OCI-M1 (cell line): ENCODE results near the gene TENT4B.
"Not testable (repeated sequence)": the region's sequence is repeated elsewhere in the genome, so short reads cannot be mapped to it uniquely, and the experiment has no call there.

ENCODE experiments used
- DNase-seq: peaks from one replicate; lab custom pipeline; 2025; lab: John Stamatoyannopoulos, UW

The TENT4B gene

DNA sequence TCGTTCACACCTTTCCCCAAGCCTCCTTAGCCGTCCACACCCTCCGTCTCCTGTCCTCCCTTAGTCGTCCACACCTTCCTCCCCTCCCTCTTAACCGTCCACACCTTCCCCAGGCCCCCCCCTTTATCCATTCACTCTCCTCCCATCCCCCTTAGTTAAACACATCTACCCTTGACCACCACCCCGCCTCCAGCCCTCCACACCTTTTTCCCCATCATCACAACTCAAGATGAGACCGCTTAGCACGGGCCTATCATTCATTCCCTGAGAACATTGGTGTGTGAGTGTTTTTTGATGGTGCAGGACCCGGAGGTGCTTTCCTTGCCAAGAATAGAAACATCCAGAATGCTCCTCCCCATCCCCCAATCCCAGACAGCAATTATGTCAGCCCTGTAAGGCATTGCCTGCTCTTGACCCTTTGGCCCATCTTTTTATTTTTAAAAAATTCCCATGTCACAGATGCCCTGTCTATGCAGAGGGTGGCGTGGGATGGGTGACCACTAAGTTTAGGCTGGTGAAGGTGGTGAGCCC lies 1.4 kb downstream of the TENT4B start:
- DNase-seq: no peak

GRCh38 chr16:50155925-50156324 lies 2.8 kb downstream of the TENT4B start:
- no peak for DNase-seq

GRCh38 chr16:50156590-50156989 lies 3.5 kb downstream of the TENT4B start:
- no peak for DNase-seq

GRCh38 chr16:50160495-50161164 lies 7.5 kb downstream of the TENT4B start:
- peak; percentile 5 for DNase-seq

DNA sequence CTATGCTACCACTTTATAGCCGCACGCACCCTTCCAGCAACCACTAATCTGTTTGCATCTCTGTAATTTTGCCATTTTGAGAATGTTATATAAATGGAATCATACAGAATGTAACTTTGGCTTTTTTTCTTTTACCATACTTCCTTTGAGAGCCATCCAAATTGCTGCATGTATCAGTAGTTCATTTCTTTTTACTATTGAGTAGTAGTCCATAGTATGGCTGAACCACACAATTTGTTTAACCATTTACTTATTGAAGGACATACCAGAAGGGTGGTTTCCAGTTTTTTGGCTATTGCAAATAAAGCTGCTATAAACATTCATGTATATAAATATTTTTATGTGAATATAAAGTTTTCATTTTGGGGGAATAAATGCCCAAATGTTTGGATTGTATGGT lies 8.8 kb downstream of the TENT4B start:
- no peak for DNase-seq

- peak; percentile 19 for DNase-seq
Measured at GRCh38 chr16:50165473-50165872, 12.4 kb downstream of the TENT4B start.

DNA sequence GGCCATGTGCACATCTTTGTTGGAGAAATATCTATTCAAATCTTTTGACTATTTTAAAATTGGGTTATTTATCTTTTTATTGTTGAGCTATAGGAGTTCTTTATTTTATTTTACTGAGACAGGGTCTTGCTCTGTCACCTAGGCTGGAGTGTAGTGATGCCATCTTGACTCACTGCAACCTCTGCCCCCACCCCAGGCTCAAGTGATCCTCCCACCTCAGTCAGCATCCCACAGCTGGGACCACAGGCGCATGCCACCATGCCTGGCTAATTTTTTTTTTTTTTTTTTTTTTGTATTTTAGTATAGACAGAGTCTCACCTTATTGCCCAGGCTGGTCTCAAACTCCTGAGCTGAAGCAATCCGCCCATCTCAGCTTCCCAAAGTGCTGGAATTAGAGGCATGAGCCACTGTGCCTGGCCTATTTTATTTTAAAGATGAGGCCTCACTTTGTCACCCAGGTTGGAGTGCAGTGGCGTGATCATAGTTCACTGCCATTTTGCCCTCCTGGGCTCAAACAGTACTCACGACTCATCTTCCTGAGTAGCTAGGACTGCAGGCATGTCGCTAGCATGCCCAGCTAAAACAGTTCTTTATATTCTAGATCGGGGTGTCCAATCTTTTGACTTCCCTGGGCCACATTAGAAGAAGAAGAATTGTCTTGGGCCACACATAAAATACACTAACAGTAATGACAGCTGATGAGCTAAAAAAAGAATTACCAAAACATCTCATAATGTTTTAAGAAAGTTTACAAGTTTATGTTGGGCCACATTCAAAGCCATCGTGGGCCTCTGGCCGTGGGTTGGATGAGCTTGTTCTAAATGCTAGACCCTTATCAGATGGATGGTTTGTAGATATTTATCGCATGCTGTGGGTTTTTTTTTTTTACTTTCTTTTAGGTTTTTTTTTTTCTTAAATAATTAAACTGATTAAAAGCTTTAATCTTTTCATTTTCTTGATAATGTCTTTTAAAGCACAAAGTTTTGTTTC lies 13.7 kb downstream of the TENT4B start:
- no peak for DNase-seq

DNA sequence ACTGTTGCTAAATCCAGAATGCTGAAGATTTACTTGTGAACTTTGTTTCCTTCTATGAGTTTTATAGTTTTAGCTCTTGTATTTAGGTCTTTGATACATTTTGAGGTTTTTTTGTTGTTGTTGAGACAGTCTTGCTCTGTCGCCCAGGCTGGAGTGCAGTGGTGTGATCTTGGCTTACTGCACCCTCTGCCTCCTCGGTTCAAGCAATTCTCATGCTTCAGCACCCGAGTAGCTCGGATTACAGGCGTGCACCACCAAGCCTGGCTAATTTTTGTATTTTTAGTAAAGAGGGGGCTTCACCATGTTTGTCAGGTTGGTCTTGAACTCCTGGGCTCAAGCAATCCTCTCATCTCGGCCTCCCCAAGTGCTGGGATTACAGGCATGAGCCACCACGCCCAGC lies 14.4 kb downstream of the TENT4B start:
- no peak for DNase-seq

- no peak for DNase-seq
Measured at GRCh38 chr16:50169555-50170096, 16.5 kb downstream of the TENT4B start.

DNA sequence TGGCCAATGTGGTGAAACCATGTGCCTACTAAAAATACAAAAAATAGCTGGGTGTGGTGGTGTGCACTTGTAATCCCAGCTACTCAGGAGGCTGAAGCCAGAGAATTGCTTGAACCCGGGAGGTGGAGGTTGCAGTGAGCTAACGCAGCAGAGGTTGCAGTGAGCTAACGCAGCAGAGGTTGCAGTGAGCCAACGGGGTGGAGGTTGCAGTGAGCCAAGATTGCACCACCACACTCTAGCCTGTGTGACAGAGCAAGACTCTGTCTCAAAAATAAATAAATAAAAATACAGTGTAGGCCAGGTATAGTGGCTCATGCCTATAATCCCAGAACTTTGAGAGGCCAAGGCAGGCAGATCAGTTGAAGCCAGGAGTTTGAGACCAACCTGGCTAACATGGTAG lies 18.7 kb downstream of the TENT4B start:
- DNase-seq: not testable (repeated sequence)

- DNase-seq: no peak
Measured at GRCh38 chr16:50172195-50172922, 19.3 kb downstream of the TENT4B start.

- no peak for DNase-seq
Measured at GRCh38 chr16:50173316-50173715, 20.2 kb downstream of the TENT4B start.

- DNase-seq: no peak
Measured at GRCh38 chr16:50178491-50178941, 25.4 kb downstream of the TENT4B start.

- DNase-seq: no peak
Measured at GRCh38 chr16:50182441-50182840, 29.3 kb downstream of the TENT4B start.

DNA sequence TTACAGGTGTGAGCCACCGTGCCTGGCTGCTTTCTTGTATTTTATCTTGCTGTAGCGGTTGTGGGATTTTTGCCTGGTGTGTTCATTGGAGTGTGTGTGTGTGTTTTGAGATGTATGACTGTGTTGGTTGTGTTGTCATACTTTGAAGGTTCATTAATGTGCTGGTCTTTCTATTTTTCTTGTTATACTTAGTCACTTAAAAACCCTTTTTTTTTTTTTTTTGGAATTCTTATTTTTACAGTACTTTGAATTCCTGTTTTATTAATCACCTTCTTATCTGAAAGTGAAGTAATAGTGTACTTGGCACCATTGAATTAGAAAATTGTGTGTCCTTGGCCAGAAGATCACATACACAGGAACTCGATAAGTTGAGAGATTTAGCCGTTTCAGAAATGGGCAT lies 30.2 kb downstream of the TENT4B start:
- DNase-seq: no peak

DNA sequence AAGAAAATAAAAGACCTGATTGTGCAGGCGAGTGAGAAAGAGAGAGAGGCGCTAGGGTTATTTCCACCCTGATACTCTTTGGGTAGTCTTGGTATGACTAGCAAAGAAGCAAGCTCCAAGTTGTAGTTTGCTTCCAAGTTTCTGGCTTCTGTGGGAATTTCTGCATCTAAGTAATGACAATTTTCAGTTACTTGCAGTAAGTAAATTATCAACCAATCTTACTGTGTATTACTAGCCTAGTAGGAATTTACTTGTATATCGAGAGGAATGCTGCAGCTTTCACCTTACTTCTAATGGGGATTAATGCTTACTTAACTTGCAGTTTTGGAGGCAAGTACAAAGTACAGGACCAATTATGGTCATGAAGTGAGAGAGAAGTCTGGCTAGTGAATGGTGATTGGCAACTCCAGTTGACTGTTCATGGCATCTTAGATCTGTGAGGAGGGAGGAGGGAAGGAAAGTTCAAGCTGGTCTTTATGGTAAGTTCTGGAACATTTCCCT lies 31.9 kb downstream of the TENT4B start:
- no peak for DNase-seq

DNA sequence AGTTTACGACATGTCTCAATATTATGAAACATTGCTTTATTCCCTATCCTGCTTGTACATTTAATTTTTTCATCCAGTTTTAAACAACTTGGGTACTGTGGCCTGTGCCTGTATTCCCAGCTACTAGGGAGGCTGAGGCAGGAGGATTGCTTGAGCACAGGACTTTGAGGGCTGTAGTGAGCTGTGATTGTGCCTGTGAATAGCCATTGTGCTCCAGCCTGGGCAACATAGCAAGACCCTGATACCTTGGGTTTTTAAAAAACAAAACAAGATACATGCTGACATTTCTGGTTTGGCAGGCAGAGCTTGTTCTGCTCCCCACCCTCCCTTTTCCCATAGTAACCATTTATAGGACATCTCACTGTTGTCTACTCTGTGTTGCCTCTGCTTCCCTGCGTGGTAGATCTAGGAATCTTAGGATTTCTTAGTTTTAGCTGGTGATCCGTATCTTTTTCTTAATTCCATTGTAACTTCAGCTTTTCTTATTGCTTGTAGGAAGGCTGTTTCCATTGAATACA lies 35.6 kb downstream of the TENT4B start:
- no peak for DNase-seq

DNA sequence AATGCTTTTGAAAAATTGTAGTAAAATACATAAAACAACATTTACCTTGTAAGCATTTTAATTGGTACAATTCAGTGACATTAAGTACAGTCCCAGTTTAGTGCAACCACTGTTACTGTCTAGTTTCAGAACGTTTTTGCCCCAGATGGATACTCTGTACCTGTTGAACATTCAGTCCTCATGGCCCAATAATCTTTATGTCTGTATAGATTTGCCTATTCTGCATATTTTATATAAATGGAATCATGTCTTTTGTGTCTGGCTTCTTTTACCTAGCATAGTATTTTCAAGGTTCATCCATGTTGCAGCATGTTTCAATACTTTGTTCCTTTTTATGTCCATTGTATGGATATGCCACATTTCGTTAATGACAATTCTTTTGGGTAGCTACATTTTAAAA lies 37.2 kb downstream of the TENT4B start:
- DNase-seq: no peak

GRCh38 chr16:50192386-50193050 lies 39.4 kb downstream of the TENT4B start:
- no peak for DNase-seq

- DNase-seq: no peak
Measured at GRCh38 chr16:50193594-50193993, 40.5 kb downstream of the TENT4B start.

- no peak for DNase-seq
Measured at GRCh38 chr16:50195276-50195675, 42.2 kb downstream of the TENT4B start.
